Endothelial cell of umbilical vein (primary cell): ENCODE data around the gene FOXI2.

Experiments
- CTCF ChIP-seq, 2 donors: IDR thresholded peaks; 1 replicate in 1 of 2; 2 replicates in 1 of 2; pipeline ENCODE4 v1.5.1; 2011; ENCODE audit warnings: low read length in 2 of 2, mild to moderate bottlenecking in 2 of 2, moderate library complexity in 2 of 2, control low read depth in 1 of 2, inconsistent platforms in 1 of 2, low read depth in 1 of 2; ENCODE audit not compliant: insufficient read depth in 1 of 2; ENCODE audit errors: extremely low read depth in 1 of 2
- EZH2 ChIP-seq: IDR thresholded peaks from 2 replicates; pipeline ENCODE4 v1.6.1; 2012; ENCODE audit warnings: borderline replicate concordance, low read depth, mild to moderate bottlenecking, moderate library complexity, low read length, inconsistent platforms; ENCODE audit not compliant: severe bottlenecking
- FOS ChIP-seq: IDR thresholded peaks from 2 replicates; pipeline ENCODE4 v1.6.1; 2011; ENCODE audit warnings: mild to moderate bottlenecking, low read length, moderate library complexity, borderline replicate concordance; ENCODE audit not compliant: insufficient read depth
- GATA2 ChIP-seq: IDR thresholded peaks from 2 replicates; pipeline ENCODE4 v1.7.0; 2011; ENCODE audit warnings: low read depth, mild to moderate bottlenecking, moderate library complexity, mixed read lengths, low read length; ENCODE audit not compliant: insufficient read length, insufficient read depth
- JUN ChIP-seq: IDR thresholded peaks from 2 replicates; pipeline ENCODE4 v1.6.1; 2011; ENCODE audit warnings: borderline replicate concordance, low read depth; ENCODE audit not compliant: insufficient read length, insufficient read depth
- MAX ChIP-seq: IDR thresholded peaks from 2 replicates; pipeline ENCODE4 v1.6.1; 2011; ENCODE audit not compliant: insufficient read depth, insufficient read length
- POLR2A ChIP-seq: IDR thresholded peaks from 2 replicates; pipeline ENCODE4 v1.6.1; 2012; ENCODE audit warnings: low read depth, mild to moderate bottlenecking, control low read depth, low read length
- POLR2AphosphoS5 ChIP-seq: IDR thresholded peaks from 2 replicates; pipeline ENCODE4 v1.6.1; 2012; ENCODE audit warnings: low read depth, mild to moderate bottlenecking, control low read depth, low read length, moderate library complexity; ENCODE audit not compliant: insufficient read depth

- TF ChIP-seq JUN (no peak), POLR2A (no peak), CTCF (IDR thresholded peaks at IDR 0.05; ENCODE audit: extremely low read depth in 1 of 2, insufficient read depth in 1 of 2, low read depth in 1 of 2, low read length in 2 of 2) (no peak), EZH2 (peak; percentile 36), POLR2AphosphoS5 (no peak), MAX (no peak), FOS (no peak), GATA2 (no peak)
Observed at GRCh38 chr10:127736222-127736914, 617 bp upstream of the FOXI2 start.
